ENCODE measurements around the gene RARB. TPM values are rescaled to one million over a fixed set of nuclear protein-coding genes. Genes with fewer than 3 reads are reported as not detected.
A peak's percentile ranks its signal among the peaks of the same experiment; 100 is the strongest.

RARB gene
- total and polyA plus RNA-seq, 9 of the 15 experiments (the other 6 are each of a cell fraction or from before 2014, with no cell fraction given) = 0.15 to 1.3 (median 0.27) TPM

- TF ChIP-seq GTF2B (IDR thresholded peaks at IDR 0.05; ENCODE audit: extremely low read depth, insufficient read length) (no peak), UBTF (IDR thresholded peaks at IDR 0.05; ENCODE audit: borderline replicate concordance in 1 of 2, low read depth in 2 of 2, low read length in 2 of 2) (no peak), CHD1 (IDR thresholded peaks at IDR 0.05; ENCODE audit: low read length) (no peak), ZNF444 (CRISPR knock-in tag; IDR thresholded peaks at IDR 0.05) (no peak), SRSF3 (IDR thresholded peaks at IDR 0.05; ENCODE audit: insufficient read depth, low read length) (no peak), ZBTB5 (IDR thresholded peaks at IDR 0.05) (no peak), HINFP (tag; conservative IDR thresholded peaks at IDR 0.05; ENCODE audit: low read depth) (no peak), CEBPZ (IDR thresholded peaks at IDR 0.05; ENCODE audit: borderline replicate concordance, low read depth, low read length) (no peak), ZNF280A (IDR thresholded peaks at IDR 0.05; ENCODE audit: low read depth, partially characterized antibody) (no peak), ZNF274 (IDR thresholded peaks at IDR 0.05; ENCODE audit: borderline replicate concordance, low read depth, low read length) (no peak), USF1 (CRISPR knock-in tag; IDR thresholded peaks at IDR 0.05) (no peak), ZNF561 (CRISPR knock-in tag; conservative IDR thresholded peaks at IDR 0.05) (no peak), EHMT2 (IDR thresholded peaks at IDR 0.05) (peak; percentile 80)
These were observed 176.2 kb downstream of the RARB start (continued) for GRCh38 chr3:25604107-25604805.

Data from K562 (cell line).